Trophoblast cell (in vitro differentiated cells and primary cell): ENCODE measurements around the gene SERPINB5.
A peak's percentile ranks its signal among the peaks of the same experiment; 100 is the strongest.

ENCODE experiments used
- DNase-seq, 2 donors: peaks; one replicate each; pipeline ENCODE4 v3.0.0-alpha.2; 2016
- H2AFZ ChIP-seq: 2 replicates; pipeline ENCODE4 v1.6.1; 2013; ENCODE audit warnings: low read length, moderate library complexity, mild to moderate bottlenecking; ENCODE audit not compliant: insufficient read depth, poor library complexity
- H2AK5ac ChIP-seq: 2 replicates; pipeline ENCODE4 v1.6.1; 2013; ENCODE audit warnings: mild to moderate bottlenecking, low read length
- H2BK120ac ChIP-seq: 2 replicates; pipeline ENCODE4 v1.6.1; 2013; ENCODE audit warnings: low read length, mild to moderate bottlenecking, moderate library complexity; ENCODE audit not compliant: insufficient read depth, poor library complexity
- H2BK12ac ChIP-seq: 2 replicates; pipeline ENCODE4 v1.6.1; 2013; ENCODE audit warnings: mild to moderate bottlenecking, low read length, moderate library complexity
- H2BK5ac ChIP-seq: 2 replicates; pipeline ENCODE4 v1.6.1; 2013; ENCODE audit warnings: low read length, low read depth, moderate library complexity, mild to moderate bottlenecking; ENCODE audit not compliant: poor library complexity
- H3K14ac ChIP-seq: 2 replicates; pipeline ENCODE4 v1.6.1; 2013; ENCODE audit warnings: mild to moderate bottlenecking, low read length
- H3K18ac ChIP-seq: 2 replicates; pipeline ENCODE4 v1.6.1; 2013; ENCODE audit warnings: mild to moderate bottlenecking, low read length
- H3K23ac ChIP-seq: 2 replicates; pipeline ENCODE4 v1.6.1; 2013; ENCODE audit warnings: low read length
- H3K27ac ChIP-seq: 2 replicates; pipeline ENCODE4 v1.5.1; 2013; ENCODE audit warnings: low read depth, mild to moderate bottlenecking, inconsistent platforms, low read length, moderate library complexity
- H3K27me3 ChIP-seq: 2 replicates; pipeline ENCODE4 v1.6.1; 2013; ENCODE audit warnings: inconsistent platforms, mild to moderate bottlenecking, low read length, moderate library complexity; ENCODE audit not compliant: insufficient read depth
- H3K36me3 ChIP-seq, 2 experiments: 1 replicate in 1 of 2; 2 replicates in 1 of 2; pipeline ENCODE4 v1.6.1; 2013; ENCODE audit warnings: low read length in 2 of 2, mild to moderate bottlenecking in 2 of 2, moderate library complexity in 1 of 2; ENCODE audit not compliant: insufficient read depth in 2 of 2, control insufficient read depth in 1 of 2
- H3K4ac ChIP-seq: 2 replicates; pipeline ENCODE4 v1.6.1; 2013; ENCODE audit warnings: low read depth, mild to moderate bottlenecking, low read length, moderate library complexity
- H3K4me1 ChIP-seq, 2 experiments: 1 replicate in 1 of 2; 2 replicates in 1 of 2; pipeline ENCODE4 v1.6.1; 2013; ENCODE audit warnings: low read length in 2 of 2, mild to moderate bottlenecking in 2 of 2, moderate library complexity in 1 of 2; ENCODE audit not compliant: insufficient read depth in 2 of 2, control insufficient read depth in 1 of 2
- H3K4me2 ChIP-seq: 2 replicates; pipeline ENCODE4 v1.6.1; 2013; ENCODE audit warnings: inconsistent platforms, mild to moderate bottlenecking, low read length, moderate library complexity
- H3K4me3 ChIP-seq: 2 replicates; pipeline ENCODE4 v1.5.1; 2013; ENCODE audit warnings: mild to moderate bottlenecking, low read depth, low read length, inconsistent platforms
- H3K79me1 ChIP-seq: one replicate; pipeline ENCODE4 v1.6.1; 2013; ENCODE audit warnings: low read length
- H3K79me2 ChIP-seq: 2 replicates; pipeline ENCODE4 v1.6.1; 2013; ENCODE audit warnings: low read length, mild to moderate bottlenecking; ENCODE audit not compliant: control insufficient read depth, insufficient read depth, poor library complexity
- H3K9ac ChIP-seq: 2 replicates; pipeline ENCODE4 v1.6.1; 2013; ENCODE audit warnings: mild to moderate bottlenecking, low read length
- H3K9me3 ChIP-seq: 2 replicates; pipeline ENCODE4 v1.6.1; 2013; ENCODE audit warnings: low read depth, mild to moderate bottlenecking, control low read depth, inconsistent platforms, low read length; ENCODE audit not compliant: insufficient read depth
- H4K12ac ChIP-seq: 2 replicates; pipeline ENCODE4 v1.6.1; 2013; ENCODE audit warnings: low read depth, mild to moderate bottlenecking, low read length, moderate library complexity
- H4K8ac ChIP-seq: 2 replicates; pipeline ENCODE4 v1.6.1; 2013; ENCODE audit warnings: low read depth, mild to moderate bottlenecking, low read length, moderate library complexity
- H4K91ac ChIP-seq: one replicate; pipeline ENCODE4 v1.6.1; 2013; ENCODE audit warnings: low read depth, mild to moderate bottlenecking, low read length, moderate library complexity
- WGBS: extraction: QIAGEN DNeasy Blood & Tissue Kit; methylation state at CpG from one replicate; pipeline ENCODE4 v1.1.7; 2013; ENCODE audit warnings: missing lambda C conversion rate; ENCODE audit not compliant: insufficient read length, insufficient coverage; ENCODE audit errors: extremely low coverage; 5-methylcytosine and 5-hydroxymethylcytosine counted together

SERPINB5 gene

DNA sequence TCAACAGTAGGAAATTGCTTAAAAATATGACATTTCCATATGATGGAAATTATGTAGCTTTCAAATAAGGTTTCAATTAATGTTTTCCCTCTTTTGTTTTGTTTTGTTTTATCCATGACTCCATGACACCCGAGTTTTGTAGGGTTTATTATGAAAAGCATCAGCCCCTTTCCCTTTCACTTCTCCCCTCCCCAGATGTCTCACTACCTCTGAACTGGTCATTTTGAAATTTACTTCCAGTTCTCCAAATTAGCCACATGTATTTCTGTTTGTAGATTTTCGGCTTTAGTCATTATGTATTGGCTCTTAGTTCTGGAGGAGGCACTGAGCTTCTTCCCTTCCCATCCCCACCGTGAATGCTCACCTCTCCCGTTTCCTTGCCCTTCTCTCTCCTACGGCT, 35.9 kb upstream of the SERPINB5 start:
- no peak overlapping the region for H3K18ac ChIP-seq
- H3K79me1 ChIP-seq: no peaks in the 10 kb centered on the region
- no peak overlapping the region for H2BK5ac ChIP-seq
- H3K4me2 ChIP-seq: no peak overlapping the region
- peaks cover 2 to 3% of the 10 kb centered on the region in 2 experiments for H3K4me1 ChIP-seq
- no peak overlapping the region for H3K4me3 ChIP-seq
- H2BK120ac ChIP-seq: no peak overlapping the region
- DNase-seq: no peak
- no peak overlapping the region for H4K12ac ChIP-seq
- H3K79me2 ChIP-seq: no peaks in the 10 kb centered on the region
- no peak overlapping the region for H3K9ac ChIP-seq
- H3K27me3 ChIP-seq: no peaks in the 10 kb centered on the region
- no peaks in the 10 kb centered on the region for H3K36me3 ChIP-seq
- no peak overlapping the region for H2AK5ac ChIP-seq
- no peak overlapping the region for H3K27ac ChIP-seq
- H3K4ac ChIP-seq: no peak overlapping the region
- WGBS: no CpG with 5 or more reads among the region's 5 CpGs
- no peak overlapping the region for H3K14ac ChIP-seq
- H4K8ac ChIP-seq: no peak overlapping the region
- no peak overlapping the region for H2BK12ac ChIP-seq
- no peaks in the 10 kb centered on the region for H3K9me3 ChIP-seq
- H4K91ac ChIP-seq: no peak overlapping the region
- no peak overlapping the region for H3K23ac ChIP-seq
- H2AFZ ChIP-seq: no peak overlapping the region

- no peak overlapping the region for H2BK5ac ChIP-seq
- no peak overlapping the region for H3K4me3 ChIP-seq
- H3K36me3 ChIP-seq: no peaks in the 10 kb centered on the region
- H3K79me1 ChIP-seq: no peaks in the 10 kb centered on the region
- H3K4ac ChIP-seq: no peak overlapping the region
- no peak overlapping the region for H3K27ac ChIP-seq
- H4K91ac ChIP-seq: no peak overlapping the region
- H2AK5ac ChIP-seq: no peak overlapping the region
- H4K8ac ChIP-seq: no peak overlapping the region
- no peaks in the 10 kb centered on the region for H3K9me3 ChIP-seq
- no peaks in the 10 kb centered on the region for H3K27me3 ChIP-seq
- no peak overlapping the region for H2BK12ac ChIP-seq
- no peak overlapping the region for H2AFZ ChIP-seq
- peaks cover 0 to 2% of the 10 kb centered on the region in 2 experiments for H3K4me1 ChIP-seq
- WGBS: no CpG with 5 or more reads among the region's 6 CpGs
- H4K12ac ChIP-seq: no peak overlapping the region
- no peak overlapping the region for H3K23ac ChIP-seq
- no peak overlapping the region for H3K18ac ChIP-seq
- no peak overlapping the region for H3K4me2 ChIP-seq
- no peak overlapping the region for H3K9ac ChIP-seq
- H2BK120ac ChIP-seq: no peak overlapping the region
- H3K14ac ChIP-seq: no peak overlapping the region
- H3K79me2 ChIP-seq: no peaks in the 10 kb centered on the region
- DNase-seq: no peak
These were observed 32.9 kb upstream of the SERPINB5 start for GRCh38 chr18:63443829-63444228.

DNA sequence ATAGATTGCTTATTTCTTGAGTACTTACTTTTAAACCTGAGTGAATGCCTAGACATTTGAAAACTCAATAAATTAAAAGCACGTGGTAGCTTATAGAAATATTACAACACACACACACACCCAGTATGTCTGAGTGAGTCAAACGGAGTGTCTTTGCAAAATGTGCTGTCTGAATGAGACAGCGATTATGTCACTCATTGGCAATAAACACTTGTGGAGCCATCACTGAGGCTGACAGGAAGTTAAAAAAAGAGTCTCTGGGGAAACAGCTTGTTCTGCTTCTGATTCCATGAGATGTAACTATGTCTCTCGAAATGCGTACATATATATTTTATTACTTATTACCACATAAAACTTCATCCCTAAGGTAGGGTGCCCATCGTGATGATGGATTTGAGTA, 32.2 kb upstream of the SERPINB5 start:
- no peak overlapping the region for H4K91ac ChIP-seq
- no peaks in the 10 kb centered on the region for H3K27me3 ChIP-seq
- no peaks in the 10 kb centered on the region for H3K9me3 ChIP-seq
- no peaks in the 10 kb centered on the region for H3K79me1 ChIP-seq
- H3K4ac ChIP-seq: no peak overlapping the region
- peaks cover 0 to 2% of the 10 kb centered on the region in 2 experiments for H3K4me1 ChIP-seq
- H2BK12ac ChIP-seq: no peak overlapping the region
- DNase-seq: peak in 1 of 2 donors; percentile 41
- no peak overlapping the region for H2BK120ac ChIP-seq
- no peak overlapping the region for H3K23ac ChIP-seq
- no peak overlapping the region for H3K18ac ChIP-seq
- H4K8ac ChIP-seq: no peak overlapping the region
- no CpG with 5 or more reads among the region's 6 CpGs for WGBS
- no peak overlapping the region for H3K14ac ChIP-seq
- H3K4me3 ChIP-seq: no peak overlapping the region
- no peaks in the 10 kb centered on the region for H3K36me3 ChIP-seq
- no peak overlapping the region for H3K9ac ChIP-seq
- no peak overlapping the region for H3K27ac ChIP-seq
- no peak overlapping the region for H3K4me2 ChIP-seq
- no peak overlapping the region for H4K12ac ChIP-seq
- H3K79me2 ChIP-seq: no peaks in the 10 kb centered on the region
- no peak overlapping the region for H2BK5ac ChIP-seq
- H2AFZ ChIP-seq: no peak overlapping the region
- no peak overlapping the region for H2AK5ac ChIP-seq

- H4K8ac ChIP-seq: no peak overlapping the region
- H3K4me2 ChIP-seq: no peak overlapping the region
- H3K79me1 ChIP-seq: no peaks in the 10 kb centered on the region
- H2BK120ac ChIP-seq: no peak overlapping the region
- H3K9me3 ChIP-seq: no peaks in the 10 kb centered on the region
- no peak overlapping the region for H3K4ac ChIP-seq
- no peak overlapping the region for H4K12ac ChIP-seq
- H3K4me1 ChIP-seq: peaks cover 0 to 2% of the 10 kb centered on the region in 2 experiments
- no peak overlapping the region for H2AK5ac ChIP-seq
- H3K27ac ChIP-seq: no peak overlapping the region
- no peak overlapping the region for H4K91ac ChIP-seq
- WGBS: no CpG with 5 or more reads among the region's 2 CpGs
- H2BK12ac ChIP-seq: no peak overlapping the region
- no peak overlapping the region for H3K14ac ChIP-seq
- no peak overlapping the region for H3K23ac ChIP-seq
- H3K27me3 ChIP-seq: no peaks in the 10 kb centered on the region
- DNase-seq: no peak
- H2BK5ac ChIP-seq: no peak overlapping the region
- no peak overlapping the region for H3K9ac ChIP-seq
- H2AFZ ChIP-seq: no peak overlapping the region
- H3K4me3 ChIP-seq: no peak overlapping the region
- no peak overlapping the region for H3K18ac ChIP-seq
- no peaks in the 10 kb centered on the region for H3K36me3 ChIP-seq
- no peaks in the 10 kb centered on the region for H3K79me2 ChIP-seq
These were observed 31.7 kb upstream of the SERPINB5 start for GRCh38 chr18:63445037-63445436.
